RWPE2 (cell line): Measurements from ENCODE around the gene LMX1A.

Experiments
- ATAC-seq: fragments of 200-7000 bp; cut with Tn5 transposase; 3 replicates; pipeline ENCODE4 v1.9.1; 2021; ENCODE audit warnings: low read depth
- DNase-seq: peaks from one replicate; pipeline ENCODE4 v3.0.0-alpha.2; 2020; ENCODE audit warnings: low spot score
- H3K27ac ChIP-seq: fragments of 450-650 bp; 2 replicates; pipeline ENCODE4 v1.5.1; 2017; ENCODE audit warnings: mild to moderate bottlenecking; ENCODE audit not compliant: poor library complexity, severe bottlenecking
- H3K27me3 ChIP-seq: fragments of 250-450 bp; sonication (Bioruptor Pico); 2 replicates; pipeline ENCODE4 v1.5.1; 2021; ENCODE audit warnings: mild to moderate bottlenecking, moderate library complexity; ENCODE audit not compliant: insufficient read depth, poor library complexity, severe bottlenecking
- H3K36me3 ChIP-seq: fragments of 250-450 bp; sonication (Bioruptor Pico); 2 replicates; pipeline ENCODE4 v1.5.1; 2020; ENCODE audit warnings: low read depth, mild to moderate bottlenecking, moderate library complexity
- H3K4me1 ChIP-seq: fragments of 250-450 bp; sonication (Bioruptor Pico); 2 replicates; pipeline ENCODE4 v1.5.1; 2021; ENCODE audit warnings: mild to moderate bottlenecking, moderate library complexity; ENCODE audit not compliant: insufficient read depth, poor library complexity, severe bottlenecking
- H3K4me3 ChIP-seq: fragments of 250-450 bp; sonication (Bioruptor Pico); 2 replicates; pipeline ENCODE4 v1.5.1; 2021; ENCODE audit warnings: mild to moderate bottlenecking, moderate library complexity; ENCODE audit not compliant: severe bottlenecking
- H3K9me3 ChIP-seq: fragments of 250-450 bp; sonication (Bioruptor Pico); 2 replicates; pipeline ENCODE4 v1.5.1; 2021; ENCODE audit warnings: mild to moderate bottlenecking, moderate library complexity; ENCODE audit not compliant: severe bottlenecking
- TF ChIP-seq, protein P1 (sequence below): fragments of 450-650 bp; IDR thresholded peaks from one replicate; pipeline ENCODE4 v1.5.1; 2017; ENCODE audit warnings: mild to moderate bottlenecking, moderate library complexity; ENCODE audit not compliant: poor library complexity, severe bottlenecking

The LMX1A gene

DNA sequence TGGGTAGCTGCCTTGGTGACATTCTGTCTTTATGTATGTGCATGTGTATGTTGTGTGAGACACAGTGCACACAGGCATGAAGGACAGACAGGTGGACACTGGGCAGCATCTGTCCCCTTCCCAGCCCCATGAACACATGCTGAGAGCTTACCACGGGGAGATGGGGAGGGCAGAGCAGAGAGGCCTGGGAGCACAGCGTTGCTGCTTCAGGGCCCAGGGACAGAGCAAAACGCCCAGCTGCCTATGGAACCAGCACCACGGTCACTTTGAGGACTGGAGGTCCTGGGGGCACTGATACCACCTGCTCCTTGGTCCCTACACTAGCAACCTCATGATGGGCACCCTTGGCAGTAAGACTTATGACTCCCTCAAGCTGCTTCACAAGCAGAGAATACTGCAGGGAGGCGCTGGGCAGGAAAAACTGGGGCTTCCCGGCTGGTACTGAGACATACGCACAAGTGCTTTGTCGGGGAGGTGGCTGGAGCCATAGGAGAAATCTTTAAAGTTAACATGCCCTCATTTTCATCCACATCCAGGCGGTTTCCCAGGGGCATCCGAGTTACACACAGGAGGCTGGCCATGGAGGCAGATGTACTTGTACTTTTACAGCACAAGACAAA, 40.3 kb downstream of the LMX1A start:
- H3K27ac ChIP-seq, result no peak overlapping the region
- peaks cover 8% of the 10 kb centered on the region for H3K27me3 ChIP-seq
- no peak overlapping the region for H3K4me3 ChIP-seq
- no peaks in the 10 kb centered on the region for H3K36me3 ChIP-seq
- DNase-seq (no peak), ATAC-seq (no peak)
- H3K4me1 ChIP-seq, result no peaks in the 10 kb centered on the region
- TF ChIP-seq, protein P1, sequence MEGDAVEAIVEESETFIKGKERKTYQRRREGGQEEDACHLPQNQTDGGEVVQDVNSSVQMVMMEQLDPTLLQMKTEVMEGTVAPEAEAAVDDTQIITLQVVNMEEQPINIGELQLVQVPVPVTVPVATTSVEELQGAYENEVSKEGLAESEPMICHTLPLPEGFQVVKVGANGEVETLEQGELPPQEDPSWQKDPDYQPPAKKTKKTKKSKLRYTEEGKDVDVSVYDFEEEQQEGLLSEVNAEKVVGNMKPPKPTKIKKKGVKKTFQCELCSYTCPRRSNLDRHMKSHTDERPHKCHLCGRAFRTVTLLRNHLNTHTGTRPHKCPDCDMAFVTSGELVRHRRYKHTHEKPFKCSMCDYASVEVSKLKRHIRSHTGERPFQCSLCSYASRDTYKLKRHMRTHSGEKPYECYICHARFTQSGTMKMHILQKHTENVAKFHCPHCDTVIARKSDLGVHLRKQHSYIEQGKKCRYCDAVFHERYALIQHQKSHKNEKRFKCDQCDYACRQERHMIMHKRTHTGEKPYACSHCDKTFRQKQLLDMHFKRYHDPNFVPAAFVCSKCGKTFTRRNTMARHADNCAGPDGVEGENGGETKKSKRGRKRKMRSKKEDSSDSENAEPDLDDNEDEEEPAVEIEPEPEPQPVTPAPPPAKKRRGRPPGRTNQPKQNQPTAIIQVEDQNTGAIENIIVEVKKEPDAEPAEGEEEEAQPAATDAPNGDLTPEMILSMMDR, result no peak
- no peaks in the 10 kb centered on the region for H3K9me3 ChIP-seq

DNA sequence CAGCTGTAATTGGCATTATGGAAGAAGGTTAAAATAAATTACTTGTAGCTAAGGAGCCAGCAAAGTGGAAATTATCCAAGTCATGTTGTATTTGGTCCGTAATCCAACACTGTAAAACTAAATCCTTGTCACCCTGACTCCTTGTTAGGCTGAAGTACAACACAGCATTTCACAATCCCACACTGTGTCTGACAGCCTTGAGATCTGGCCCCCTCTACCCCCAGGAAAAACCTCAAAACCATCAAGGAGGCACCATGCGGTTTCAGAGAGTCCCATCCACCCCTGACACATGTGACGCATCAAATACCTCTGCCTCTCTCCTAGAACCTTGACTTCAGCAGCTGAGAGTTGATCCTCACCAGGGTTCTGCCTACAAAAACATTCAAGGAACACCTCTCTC, 41.0 kb downstream of the LMX1A start:
- Histone ChIP-seq H3K27ac (no peak overlapping the region), H3K27me3 (peaks cover 8% of the 10 kb centered on the region), H3K36me3 (no peaks in the 10 kb centered on the region), H3K9me3 (no peaks in the 10 kb centered on the region), H3K4me1 (no peaks in the 10 kb centered on the region), H3K4me3 (no peak overlapping the region)
- TF ChIP-seq, protein P1, result no peak
- ATAC-seq (no peak), DNase-seq (no peak)

DNA sequence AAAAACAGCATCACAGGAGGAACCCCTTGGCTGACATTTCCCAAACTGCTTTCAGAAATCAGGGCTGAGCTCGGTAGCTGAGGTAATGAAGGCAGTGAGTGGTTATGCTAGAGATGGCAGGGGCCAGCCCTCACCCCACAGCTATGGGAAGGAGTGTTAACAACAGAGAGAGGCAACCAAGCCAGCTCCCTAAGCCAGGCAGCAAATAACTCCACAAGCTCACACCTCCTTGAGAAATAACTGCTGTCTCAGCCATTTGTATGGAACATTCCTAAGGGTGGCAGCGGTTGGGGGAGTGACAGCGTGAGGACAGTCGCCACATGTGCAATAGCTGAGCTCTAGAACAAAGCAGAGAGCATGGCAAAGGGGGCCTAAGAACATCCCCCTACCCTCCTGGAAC, 42.6 kb downstream of the LMX1A start:
- no peak overlapping the region for H3K4me3 ChIP-seq
- no peaks in the 10 kb centered on the region for H3K9me3 ChIP-seq
- ATAC-seq, result no peak
- H3K4me1 ChIP-seq, result no peaks in the 10 kb centered on the region
- H3K36me3 ChIP-seq, result no peaks in the 10 kb centered on the region
- TF ChIP-seq, protein P1, result no peak
- H3K27me3 ChIP-seq, result peaks cover 6% of the 10 kb centered on the region
- no peak overlapping the region for H3K27ac ChIP-seq
- DNase-seq, result no peak

DNA sequence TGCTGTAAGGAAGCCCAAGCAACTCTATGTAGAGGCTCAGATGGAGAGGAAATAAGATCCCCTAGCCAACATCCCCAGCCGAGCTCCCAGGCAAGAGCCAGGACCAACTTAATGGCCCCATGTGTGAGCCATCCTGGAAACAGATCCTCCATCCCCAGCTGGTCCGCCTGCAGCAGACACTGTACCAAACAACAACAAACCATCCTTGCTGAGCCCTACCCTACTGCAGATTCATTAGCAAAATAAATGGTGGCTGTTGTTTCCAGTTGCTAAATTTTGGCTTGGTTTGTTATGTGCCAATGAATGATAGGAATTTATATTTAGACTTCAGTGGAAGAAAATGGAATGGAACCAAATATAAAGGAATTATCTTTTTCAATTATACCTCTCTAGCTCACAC, 43.9 kb downstream of the LMX1A start:
- H3K36me3 ChIP-seq, result no peaks in the 10 kb centered on the region
- no peak overlapping the region for H3K27ac ChIP-seq
- no peaks in the 10 kb centered on the region for H3K27me3 ChIP-seq
- TF ChIP-seq, protein P1, result no peak
- no peaks in the 10 kb centered on the region for H3K9me3 ChIP-seq
- ATAC-seq (no peak), DNase-seq (no peak)
- no peak overlapping the region for H3K4me3 ChIP-seq
- H3K4me1 ChIP-seq, result no peaks in the 10 kb centered on the region
